GM13976 (cell line): ENCODE results near the gene MYO7B.
A peak's percentile ranks its signal among the peaks of the same experiment; 100 is the strongest.

Source experiments
- DNase-seq: peaks from one replicate; pipeline ENCODE4 v3.0.0; 2012; ENCODE audit warnings: low spot score
- CTCF ChIP-seq: IDR thresholded peaks from 2 replicates; pipeline ENCODE4 v1.5.1; 2012; ENCODE audit warnings: borderline replicate concordance, mild to moderate bottlenecking; ENCODE audit not compliant: insufficient read depth; ENCODE audit errors: extremely low read depth, missing control alignments, control extremely low read depth
- in situ Hi-C: fragments of 300-500 bp; cut with MboI; formaldehyde crosslinking; loops from one replicate; pipeline ENCODE4 v1.12.0; 2022; ENCODE audit warnings: low sequenced_read_pairs, mixed read lengths, inconsistent platforms; ENCODE audit not compliant: unreplicated experiment

MYO7B gene

DNA sequence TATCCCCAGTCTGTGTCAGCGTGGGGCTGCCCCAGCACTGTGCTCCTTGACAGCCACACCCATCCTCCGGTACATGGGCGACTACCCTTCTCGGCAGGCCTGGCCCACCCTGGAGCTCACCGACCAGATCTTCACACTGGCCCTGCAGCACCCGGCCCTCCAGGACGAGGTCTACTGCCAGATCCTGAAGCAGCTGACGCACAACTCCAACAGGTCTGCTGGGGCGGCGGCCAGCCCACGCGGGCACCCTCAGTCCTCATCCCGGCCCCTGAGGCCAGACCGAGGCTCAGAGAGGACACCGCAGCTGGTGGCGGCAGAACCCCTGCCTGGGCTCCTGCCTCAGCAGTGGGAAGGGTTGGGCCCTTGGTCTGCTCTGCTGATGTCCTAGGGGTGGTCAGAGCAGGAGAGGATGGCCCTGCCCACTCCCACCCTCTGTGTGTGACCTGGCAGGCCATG is 96.1 kb downstream of the MYO7B start:
- TF ChIP-seq CTCF, result no peak
- DNase-seq, result no peak
- in situ Hi-C loops, result no loop called here

- in situ Hi-C loops, result no loop called here
- TF ChIP-seq CTCF, result no peak
- no peak for DNase-seq
Measured at GRCh38 chr2:127631997-127632581, 96.6 kb downstream of the MYO7B start.

- no peak for TF ChIP-seq CTCF
- DNase-seq, result peak; percentile 79
- in situ Hi-C loops, result no loop called here
Measured at GRCh38 chr2:127632592-127633489, 97.4 kb downstream of the MYO7B start.

GRCh38 chr2:127633556-127634065 is 98.1 kb downstream of the MYO7B start:
- no peak for DNase-seq
- TF ChIP-seq CTCF, result no peak
- in situ Hi-C loops, result no loop called here

DNA sequence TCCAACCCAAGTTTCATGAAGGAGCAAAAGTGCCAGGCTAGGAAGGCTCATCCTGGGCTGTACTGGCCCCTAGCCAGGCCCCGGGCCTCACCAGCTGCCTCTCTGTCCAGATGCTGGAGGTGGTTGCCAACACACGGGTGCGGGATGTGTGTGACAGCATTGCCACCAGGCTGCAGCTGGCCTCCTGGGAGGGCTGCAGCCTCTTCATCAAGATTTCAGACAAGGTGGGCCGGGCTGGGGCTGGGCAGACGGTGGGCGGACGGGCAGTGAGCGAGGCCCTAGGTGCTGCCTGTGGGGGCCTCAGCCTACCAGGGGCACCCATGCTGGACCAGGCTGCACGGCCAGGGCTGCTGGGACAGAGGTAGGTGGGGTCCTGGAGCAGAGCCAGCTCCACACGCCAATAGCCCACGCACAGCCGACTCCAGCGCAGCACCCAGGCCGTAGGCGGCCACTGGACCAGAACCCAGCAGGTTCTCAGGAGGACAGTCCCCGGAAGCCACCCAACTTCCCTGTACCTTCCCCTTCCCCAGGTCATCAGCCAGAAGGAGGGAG is 98.7 kb downstream of the MYO7B start:
- no peak for DNase-seq
- no peak for TF ChIP-seq CTCF
- in situ Hi-C loops, result no loop called here

DNA sequence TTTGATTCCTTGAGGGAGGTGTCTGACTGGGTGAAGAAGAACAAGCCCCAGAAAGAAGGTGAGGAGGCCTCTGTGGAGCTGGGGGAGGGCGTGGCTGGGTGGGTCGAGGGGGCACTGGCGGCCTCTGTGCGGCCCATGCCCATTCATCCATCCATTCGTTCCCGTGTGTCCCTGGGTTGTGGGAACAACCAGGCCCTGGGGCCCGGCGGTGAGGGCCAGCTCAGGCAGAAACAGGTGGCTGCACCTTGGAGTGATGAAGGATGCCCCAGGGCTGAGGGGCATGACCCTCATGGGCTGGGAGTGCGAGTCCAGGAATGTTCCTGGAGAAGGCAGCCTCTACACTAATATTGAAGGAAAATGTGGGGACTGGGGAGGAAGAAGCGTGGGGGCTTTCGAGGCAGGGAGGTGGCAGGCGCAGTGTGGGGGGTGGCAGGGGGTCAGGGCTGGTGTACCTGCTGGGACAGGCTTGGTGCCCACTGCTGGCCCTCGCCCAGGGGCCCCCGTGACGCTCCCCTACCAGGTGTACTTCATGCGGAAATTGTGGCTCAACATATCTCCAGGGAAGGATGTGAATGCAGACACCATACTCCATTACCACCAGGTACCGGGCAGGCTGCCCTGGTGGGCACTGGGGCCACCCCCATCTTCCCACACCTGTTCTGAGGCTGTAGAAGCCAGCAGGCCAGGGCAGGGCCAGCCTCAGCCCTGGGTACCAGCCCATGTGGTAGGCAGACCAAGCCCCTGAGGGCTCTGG is 99.3 kb downstream of the MYO7B start:
- in situ Hi-C loops, result no loop called here
- no peak for TF ChIP-seq CTCF
- DNase-seq, result no peak
